Astrocyte of the cerebellum (primary cell): ENCODE data around the gene UCP1.
"Not testable (repeated sequence)": the region's sequence is repeated elsewhere in the genome, so short reads cannot be mapped to it uniquely, and the experiment has no call there.

ENCODE experiments used
- DNase-seq: peaks from one replicate; pipeline ENCODE4 v3.0.0-alpha.2; 2011; ENCODE audit warnings: low read depth
- H3K4me3 ChIP-seq: 2 replicates; pipeline ENCODE4 v1.5.1; 2011; ENCODE audit warnings: mild to moderate bottlenecking, low read depth, low read length, moderate library complexity
- CTCF ChIP-seq: IDR thresholded peaks from 2 replicates; pipeline ENCODE4 v1.5.1; 2012; ENCODE audit warnings: low read length, low read depth, moderate library complexity, mild to moderate bottlenecking; ENCODE audit errors: missing control alignments
- in situ Hi-C: cut with HindIII; loops from 2 replicates; pipeline ENCODE4 v1.10.0; 2017; ENCODE audit warnings: low sequenced_read_pairs

UCP1 gene

GRCh38 chr4:140556372-140557085, 12.2 kb downstream of the UCP1 start:
- in situ Hi-C loops = no loop called here
- no peak overlapping the region for H3K4me3 ChIP-seq
- TF ChIP-seq CTCF = no peak
- DNase-seq = no peak

GRCh38 chr4:140533951-140534480, 34.7 kb downstream of the UCP1 start:
- H3K4me3 ChIP-seq = no peak overlapping the region
- no peak for TF ChIP-seq CTCF
- DNase-seq = no peak

GRCh38 chr4:140529434-140529833, 39.3 kb downstream of the UCP1 start:
- no peak for TF ChIP-seq CTCF
- DNase-seq = no peak
- in situ Hi-C loops = no loop called here
- no peak overlapping the region for H3K4me3 ChIP-seq

More at GRCh38 chr4:140533951-140534480, 34.7 kb downstream of the UCP1 start:
- in situ Hi-C loops = no loop called here

- peak within 1 kb of the TSS; percentile 86 for H3K4me3 ChIP-seq
- in situ Hi-C loops = no loop called here
- peak; percentile 91 for DNase-seq
- TF ChIP-seq CTCF = peak; percentile 94
These were observed 44.7 kb downstream of the UCP1 start, which contains the start of gene ELMOD2 for GRCh38 chr4:140523857-140524742. Gene ELMOD2 (plus strand): TSS chr4:140524168. CDS start chr4:140525429, 1,261 bp downstream.

GRCh38 chr4:140523370-140523856, 45.3 kb downstream of the UCP1 start:
- TF ChIP-seq CTCF = no peak
- no peak for DNase-seq
- in situ Hi-C loops = no loop called here
- H3K4me3 ChIP-seq = peak overlapping the region; percentile 86

- TF ChIP-seq CTCF = no peak
- H3K4me3 ChIP-seq = no peak overlapping the region
- DNase-seq = no peak
- in situ Hi-C loops = no loop called here
These were observed 53.3 kb downstream of the UCP1 start for GRCh38 chr4:140515423-140515822.

- DNase-seq, in situ Hi-C loops: not testable (repeated sequence)
These were observed 55.0 kb downstream of the UCP1 start for GRCh38 chr4:140513765-140514164.

More at GRCh38 chr4:140513765-140514164, 55.0 kb downstream of the UCP1 start:
- not testable (repeated sequence) for H3K4me3 ChIP-seq
